Erythroblast (primary cell): ENCODE measurements around the gene THBS3.
"Not testable (repeated sequence)": the region's sequence is repeated elsewhere in the genome, so short reads cannot be mapped to it uniquely, and the experiment has no call there.

ENCODE experiments used
- DNase-seq, 2 experiments: peaks; one replicate each; lab custom pipeline; 2025; lab: John Stamatoyannopoulos, UW
- GATA1 ChIP-seq: IDR thresholded peaks from 2 replicates; pipeline ENCODE4 v1.6.1; 2011; ENCODE audit warnings: low read depth, mild to moderate bottlenecking, control low read depth, low read length, moderate library complexity
- POLR2A ChIP-seq: IDR thresholded peaks from 2 replicates; pipeline ENCODE4 v1.6.1; 2011; ENCODE audit warnings: mild to moderate bottlenecking, low read length

Gene THBS3

DNA sequence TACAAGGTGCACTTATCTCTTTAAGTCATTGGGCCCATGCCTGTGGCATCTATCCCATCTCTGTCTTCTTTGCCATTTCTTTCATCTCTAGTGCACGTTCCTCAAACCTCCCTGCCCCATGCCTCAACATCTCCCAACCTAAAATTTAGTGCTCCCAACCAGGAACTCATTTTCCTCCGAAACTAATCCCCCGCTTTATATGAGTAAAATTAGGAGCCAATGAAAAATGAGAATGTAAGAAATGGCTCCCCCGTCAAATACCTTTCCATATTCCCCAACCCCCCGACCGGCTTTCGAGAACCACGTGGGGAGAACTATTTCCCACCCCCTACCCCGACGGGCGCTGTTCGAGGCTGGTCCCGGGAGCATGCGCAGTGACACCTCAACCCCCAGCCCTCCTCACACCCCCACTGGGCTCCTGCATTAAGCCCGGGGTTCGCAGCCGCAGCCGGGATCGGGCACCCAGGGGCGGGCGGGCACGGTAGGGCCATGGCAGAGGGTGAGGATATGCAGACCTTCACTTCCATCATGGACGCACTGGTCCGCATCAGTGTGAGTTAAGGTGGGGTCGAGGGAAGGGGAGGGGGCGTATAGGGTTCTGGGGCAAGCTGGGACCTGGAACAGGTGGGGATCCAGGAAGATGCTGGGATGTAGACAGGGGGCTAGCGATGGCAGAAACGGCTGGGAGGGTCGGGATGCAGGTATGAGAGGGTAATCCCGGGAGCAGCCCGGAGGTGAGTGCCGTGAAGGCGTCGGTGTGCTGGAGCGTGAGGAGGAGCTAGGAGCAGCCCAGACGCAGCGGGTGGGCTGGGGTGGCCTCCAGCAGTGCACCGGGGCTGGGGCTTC lies 34.0 kb downstream of the THBS3 start, which contains the start of gene TRIM46:
Gene TRIM46, plus strand, starts transcription at position 372 of the 846 bp plus-strand sequence. Its CDS starts 118 bp downstream, at position 490.
- peak; percentile 51 to 61 for DNase-seq
- no peak for TF ChIP-seq GATA1
- TF ChIP-seq POLR2A = no peak

DNA sequence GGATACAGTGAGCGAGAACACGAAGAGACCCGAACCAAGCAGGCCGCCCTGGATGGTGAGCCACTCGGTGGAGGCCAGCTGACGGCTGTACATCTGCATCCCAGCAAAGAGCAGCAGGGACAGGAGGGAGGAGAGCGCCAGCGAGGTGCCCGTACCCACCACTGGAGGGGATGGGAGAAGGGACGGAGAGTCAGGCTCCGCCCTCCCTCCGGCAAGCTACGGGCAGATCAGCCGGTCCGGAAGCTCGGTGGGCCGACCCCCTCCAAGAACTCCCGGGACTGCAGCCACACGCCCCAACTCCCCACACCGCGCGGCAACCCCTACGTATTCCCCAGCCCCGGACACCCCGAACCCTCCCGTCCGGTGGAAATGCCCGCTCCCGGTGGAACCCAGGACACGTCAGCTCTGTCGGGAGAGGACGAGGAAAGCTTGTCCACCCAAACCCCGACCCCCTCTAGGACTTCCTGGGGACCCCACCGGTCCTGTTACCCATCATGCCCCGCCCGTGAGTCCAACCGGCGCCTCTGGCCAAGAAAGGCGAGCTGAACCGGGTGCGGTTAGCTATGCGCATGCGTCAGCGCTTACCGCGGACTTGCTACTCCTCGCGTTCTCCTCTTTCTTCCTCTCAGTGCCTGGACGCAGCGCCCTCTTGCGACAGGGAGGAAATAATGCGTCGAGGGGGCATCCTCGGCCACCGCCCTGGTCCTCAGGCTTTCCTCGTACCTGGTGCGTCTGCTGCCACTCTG lies 34.8 kb downstream of the THBS3 start, which contains the start of gene KRTCAP2:
Gene KRTCAP2, minus strand, starts transcription at position 573 of the 746 bp plus-strand sequence. Its CDS starts 80 bp downstream, at position 493.
- peak; percentile 97 to 98 for DNase-seq
- TF ChIP-seq POLR2A = peak; percentile 92
- no peak for TF ChIP-seq GATA1

GRCh38 chr1:155171836-155172731 lies 35.6 kb downstream of the THBS3 start:
- no peak for TF ChIP-seq POLR2A
- no peak for TF ChIP-seq GATA1
- no peak for DNase-seq

DNA sequence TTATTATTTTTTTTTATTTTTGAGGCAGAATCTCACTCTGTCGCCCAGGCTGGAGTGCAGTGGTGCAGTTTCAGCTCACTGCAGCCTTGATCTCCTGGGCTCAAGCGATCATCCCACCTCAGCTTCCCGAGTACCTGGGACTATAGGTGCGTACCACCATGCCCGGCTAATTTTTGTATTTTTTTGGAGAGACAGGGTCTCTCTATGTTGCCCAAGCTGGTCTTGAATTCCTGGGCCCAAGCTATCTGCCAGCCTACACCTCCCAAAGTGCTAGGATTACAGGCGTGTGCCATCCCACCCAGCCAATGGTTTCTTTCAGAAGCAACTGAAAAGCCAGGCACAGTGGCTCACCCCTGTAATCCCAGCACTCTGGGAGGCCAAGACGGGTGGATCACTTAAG lies 36.9 kb downstream of the THBS3 start:
- no peak for TF ChIP-seq GATA1
- no peak for TF ChIP-seq POLR2A

GRCh38 chr1:155170101-155170785 lies 37.5 kb downstream of the THBS3 start:
- no peak for DNase-seq
- TF ChIP-seq GATA1 (no peak), POLR2A (no peak)

More for the DNA sequence above, 36.9 kb downstream of the THBS3 start:
- no peak for DNase-seq

DNA sequence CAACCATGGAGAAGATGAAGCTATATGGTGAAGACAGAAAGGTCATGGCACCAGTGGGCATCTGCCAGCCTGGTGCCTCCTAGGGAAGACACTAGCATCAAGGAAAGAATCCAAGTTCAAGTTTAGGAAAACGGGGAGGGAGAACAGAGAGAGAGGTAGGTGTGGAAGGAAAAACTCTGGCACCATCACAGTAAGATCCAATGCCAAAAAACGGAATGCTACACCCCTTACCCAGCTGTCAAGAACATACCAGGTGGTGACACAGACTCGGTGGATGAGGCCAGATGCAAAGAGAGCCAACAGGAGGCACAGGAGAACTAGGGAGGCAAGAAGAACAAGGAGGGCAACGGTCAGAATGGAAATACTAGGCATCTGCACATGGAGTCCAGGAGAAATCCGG lies 38.2 kb downstream of the THBS3 start:
- no peak for DNase-seq
- no peak for TF ChIP-seq GATA1
- TF ChIP-seq POLR2A = no peak

DNA sequence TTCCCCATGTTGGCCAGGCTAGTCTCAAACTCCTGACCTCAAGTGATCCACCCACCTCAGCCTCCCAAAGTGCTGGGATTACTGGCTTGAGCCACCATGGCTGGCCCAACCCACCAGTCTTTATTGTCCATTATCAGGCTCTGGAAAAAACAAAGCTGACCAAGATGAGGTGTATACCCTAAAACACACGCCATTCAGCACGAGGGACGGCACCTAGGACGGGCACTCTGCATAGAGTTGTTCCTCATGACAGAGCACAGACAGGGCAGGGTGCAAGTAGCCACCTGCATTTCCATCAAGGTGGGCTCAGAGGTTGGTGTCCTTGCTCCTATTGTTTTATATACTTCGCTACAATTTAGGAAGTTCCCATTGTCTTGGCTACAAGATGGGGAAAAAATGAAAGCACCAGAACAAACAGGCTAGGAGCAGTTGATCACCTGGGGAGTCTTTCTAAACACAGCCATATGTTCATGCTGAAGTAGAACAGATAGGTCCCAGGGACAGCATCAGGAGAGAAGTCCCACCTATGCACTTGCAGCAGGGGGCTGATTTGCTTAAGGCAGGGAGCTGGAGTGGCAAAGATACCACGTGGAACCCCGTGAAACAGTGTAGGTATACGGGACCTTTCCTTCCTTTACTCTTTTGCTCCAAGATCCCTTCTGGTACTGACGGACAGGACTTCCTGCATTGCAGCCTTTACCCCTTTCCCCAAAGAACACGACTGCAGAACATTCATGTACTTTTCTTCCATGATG lies 39.1 kb downstream of the THBS3 start:
- no peak for TF ChIP-seq GATA1
- no peak for TF ChIP-seq POLR2A
- DNase-seq = no peak

- not testable (repeated sequence) for DNase-seq
Measured at GRCh38 chr1:155168105-155168445, 39.6 kb downstream of the THBS3 start.

DNA sequence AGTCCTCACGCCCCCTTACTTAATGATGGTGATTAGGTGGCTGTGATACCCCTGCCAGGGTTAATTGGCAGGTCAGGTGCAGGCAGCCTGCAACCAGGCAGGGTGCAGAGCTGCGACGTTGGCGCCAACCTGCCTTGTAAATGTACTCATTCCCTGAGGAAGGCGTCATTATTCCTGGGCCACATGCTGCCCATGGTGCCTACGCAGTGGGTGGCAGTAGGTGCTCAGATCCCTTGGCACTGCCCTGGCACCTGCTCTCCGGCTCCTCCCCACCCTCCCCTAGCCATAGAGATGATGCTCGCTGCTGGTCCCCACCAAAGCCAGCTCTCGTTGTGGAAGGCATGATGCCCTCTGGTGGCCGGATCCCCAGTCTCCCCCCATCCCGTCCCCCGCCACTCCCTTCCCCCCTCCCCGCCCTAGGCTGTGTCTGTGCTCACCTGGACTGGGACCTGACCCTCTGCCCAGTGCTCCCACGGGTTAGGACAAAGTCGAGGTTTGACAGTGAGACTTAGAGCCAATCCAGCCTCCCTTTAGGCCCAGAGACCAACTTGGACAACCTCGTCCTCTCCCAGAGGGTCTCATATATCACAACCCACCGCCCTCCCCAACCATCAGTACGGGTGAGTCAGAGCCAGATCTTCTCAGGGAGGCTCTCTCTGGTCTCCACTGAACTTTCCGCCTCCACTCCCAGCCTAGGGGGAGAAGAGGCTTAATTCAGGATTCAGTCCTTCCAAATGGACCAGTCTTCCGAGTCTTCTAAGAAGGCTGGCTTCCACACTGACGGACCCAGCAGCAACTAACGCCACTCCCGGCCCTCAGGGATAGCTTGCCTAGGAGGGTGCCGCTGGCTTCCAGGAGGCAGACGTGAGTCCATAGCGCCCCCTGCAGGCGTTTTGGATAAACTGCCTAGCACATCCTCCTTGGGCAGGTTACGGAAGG lies 40.3 kb downstream of the THBS3 start:
- peak; percentile 88 to 94 for DNase-seq
- TF ChIP-seq GATA1 (no peak), POLR2A (no peak)

DNA sequence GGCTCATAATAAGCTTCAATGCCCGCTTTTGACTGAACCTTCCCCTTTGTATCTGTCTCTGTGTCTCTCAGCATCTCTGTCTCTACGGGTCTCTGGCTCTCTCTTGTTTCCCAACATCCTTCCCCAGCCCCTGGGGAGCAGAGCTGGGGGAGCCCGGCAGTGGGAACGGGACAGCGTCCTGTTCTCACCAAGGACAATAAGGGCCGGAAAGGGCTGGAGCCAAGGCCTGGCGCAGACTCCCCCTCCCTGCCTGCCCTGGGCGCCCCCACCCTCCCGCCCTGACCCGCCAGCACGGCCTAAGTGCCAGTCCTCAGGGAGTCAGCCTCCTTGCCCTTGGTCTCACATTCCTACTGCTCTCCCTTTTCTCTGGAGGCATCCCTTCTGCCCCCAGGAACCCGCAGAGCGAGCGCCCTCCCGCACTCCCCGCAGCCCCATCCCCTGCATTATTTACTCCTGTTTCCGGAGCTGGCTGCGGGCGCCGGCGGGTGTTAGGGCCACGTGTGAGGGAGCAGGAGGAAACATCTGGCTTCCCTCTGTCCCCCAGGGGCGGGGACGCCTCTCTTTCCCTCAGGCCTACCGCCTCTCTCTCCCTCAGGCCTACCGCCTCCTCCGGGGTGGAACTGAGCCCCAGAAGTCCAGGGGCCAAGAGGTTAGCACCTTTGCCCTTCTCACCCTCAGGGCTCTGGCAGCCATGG lies 41.1 kb downstream of the THBS3 start:
- no peak for DNase-seq

DNA sequence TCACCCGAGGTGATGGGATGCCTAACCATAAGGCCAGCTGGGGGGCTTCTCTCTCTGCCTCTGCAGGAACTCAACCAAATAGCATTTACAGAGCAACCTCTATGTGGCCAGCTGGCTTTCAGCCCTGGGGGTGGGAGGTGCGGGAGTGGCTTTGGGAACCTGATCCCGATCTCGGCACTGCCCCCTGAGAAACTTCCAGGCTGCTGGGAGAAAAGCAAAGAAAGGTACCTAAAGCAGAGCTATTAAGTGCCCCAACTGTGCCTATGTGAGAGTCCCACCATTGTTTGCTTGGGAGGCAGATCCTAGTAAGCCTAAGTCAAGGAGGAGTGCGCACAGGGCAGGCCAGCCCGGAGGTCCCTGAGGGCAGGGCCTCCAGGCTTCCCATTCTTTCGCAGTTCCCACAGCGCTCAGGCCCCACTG lies 41.6 kb downstream of the THBS3 start:
- TF ChIP-seq POLR2A = no peak
- TF ChIP-seq GATA1 = no peak
- DNase-seq = no peak

More for the DNA sequence above, 41.1 kb downstream of the THBS3 start:
- TF ChIP-seq POLR2A (no peak), GATA1 (no peak)

- not testable (repeated sequence) for DNase-seq
Measured at GRCh38 chr1:155164625-155165024, 43.1 kb downstream of the THBS3 start.

GRCh38 chr1:155163785-155164184 lies 43.9 kb downstream of the THBS3 start:
- DNase-seq = not testable (repeated sequence)

- not testable (repeated sequence) for DNase-seq
Measured at GRCh38 chr1:155162631-155163030, 45.1 kb downstream of the THBS3 start.
